PC-3 (cell line): Measurements from ENCODE around the gene PILRA. TPM values are rescaled to one million over a fixed set of nuclear protein-coding genes. Genes with fewer than 3 reads are reported as not detected.
"Not testable (repeated sequence)": the region's sequence is repeated elsewhere in the genome, so short reads cannot be mapped to it uniquely, and the experiment has no call there.

ENCODE experiments used
- ATAC-seq: fragments of 200-7000 bp; cut with Tn5 transposase; 2 replicates; pipeline ENCODE4 v1.9.1; 2020; ENCODE audit warnings: mild to moderate bottlenecking, moderate library complexity
- BruUV-seq: library from RNA; stranded (reverse); fragments of 400-500 nt; replicated peaks from 2 replicates; lab custom pipeline; 2021; lab: Mats Ljungman, UMichigan
- CTCF ChIA-PET: fragments of 300-600 bp; sonication (Branson Sonifier 250); formaldehyde crosslinking; loops from one replicate; lab custom pipeline; 2022; ENCODE audit warnings: antibody characterized with exemption; lab: Charles Lee
- POLR2A ChIA-PET: fragments of 300-600 bp; sonication (Branson Sonifier 250); formaldehyde crosslinking; loops from one replicate; lab custom pipeline; 2022; ENCODE audit warnings: antibody characterized with exemption; ENCODE audit not compliant: unreplicated experiment; lab: Charles Lee
- DNase-seq: peaks from one replicate; pipeline ENCODE4 v3.0.0-alpha.2; 2015
- H2AFZ ChIP-seq: fragments of 300-600 bp; sonication (generic); 2 replicates; pipeline ENCODE4 v1.6.0; 2016; ENCODE audit warnings: antibody characterized with exemption, low read length
- H3F3A ChIP-seq: fragments of 300-600 bp; sonication (generic); one replicate; pipeline ENCODE4 v1.6.0; 2017; ENCODE audit warnings: antibody characterized with exemption, low read length, control low read depth, mild to moderate bottlenecking; ENCODE audit not compliant: unreplicated experiment
- H3K27ac ChIP-seq: fragments of 300-600 bp; sonication (generic); 2 replicates; pipeline ENCODE4 v1.5.1; 2016; ENCODE audit warnings: mild to moderate bottlenecking, low read length
- H3K27me3 ChIP-seq: fragments of 300-600 bp; sonication (generic); 2 replicates; pipeline ENCODE4 v1.6.1; 2016; ENCODE audit warnings: low read length, mixed read lengths
- H3K36me3 ChIP-seq: fragments of 300-600 bp; sonication (generic); 2 replicates; pipeline ENCODE4 v1.6.1; 2016; ENCODE audit warnings: low read depth, mixed run types, low read length, mixed read lengths
- H3K4me1 ChIP-seq: fragments of 300-600 bp; sonication (generic); 2 replicates; pipeline ENCODE4 v1.5.1; 2016; ENCODE audit warnings: low read length; ENCODE audit not compliant: insufficient read depth
- H3K4me2 ChIP-seq: fragments of 300-600 bp; sonication (generic); 2 replicates; pipeline ENCODE4 v1.6.0; 2016; ENCODE audit warnings: low read length
- H3K4me3 ChIP-seq: fragments of 300-600 bp; sonication (generic); 2 replicates; pipeline ENCODE4 v1.5.1; 2016; ENCODE audit warnings: mild to moderate bottlenecking, low read length, mixed read lengths
- H3K79me2 ChIP-seq: fragments of 300-600 bp; sonication (generic); 2 replicates; pipeline ENCODE4 v1.6.1; 2017; ENCODE audit warnings: low read length, mixed read lengths
- H3K9ac ChIP-seq: fragments of 300-600 bp; sonication (generic); 2 replicates; pipeline ENCODE4 v1.6.0; 2016; ENCODE audit warnings: mild to moderate bottlenecking, low read length
- H3K9me2 ChIP-seq: fragments of 300-600 bp; sonication (generic); replicated peaks from 2 replicates; pipeline ENCODE4 v1.6.1; 2016; ENCODE audit warnings: mixed run types, low read length, mixed read lengths
- H3K9me3 ChIP-seq: fragments of 300-600 bp; sonication (generic); 2 replicates; pipeline ENCODE4 v1.6.1; 2016; ENCODE audit warnings: low read length, mixed read lengths
- H4K20me1 ChIP-seq: fragments of 300-600 bp; sonication (generic); 2 replicates; pipeline ENCODE4 v1.6.1; 2016; ENCODE audit warnings: low read length, mixed read lengths
- CTCF ChIP-seq: fragments of 300-600 bp; sonication (generic); conservative IDR thresholded peaks from 2 replicates; pipeline ENCODE4 v1.5.1; 2017; ENCODE audit warnings: antibody characterized with exemption, low read depth, mild to moderate bottlenecking, low read length
- EZH2 ChIP-seq: fragments of 300-600 bp; sonication (generic); IDR thresholded peaks from one replicate; pipeline ENCODE4 v1.6.1; 2017; ENCODE audit warnings: antibody characterized with exemption, mild to moderate bottlenecking, low read length; ENCODE audit not compliant: unreplicated experiment
- EZH2phosphoT487 ChIP-seq: fragments of 300-600 bp; sonication (generic); IDR thresholded peaks from 2 replicates; pipeline ENCODE4 v1.6.1; 2018; ENCODE audit warnings: mild to moderate bottlenecking, antibody characterized with exemption, low read length, borderline replicate concordance
- intact Hi-C: fragments of 100-400 bp; cut with micrococcal nuclease; formaldehyde crosslinking; loops from 2 replicates; pipeline ENCODE4 v1.9.0; 2023
- total RNA-seq: library from RNA; depleted of rRNA; stranded (reverse); fragments of >200 nt; gene quantifications from 2 replicates; pipeline ENCODE4 v1.2.3, GENCODE V29; 2014

The PILRA gene
- total RNA-seq, 1 experiment from 2014 or later: 1.9 TPM

GRCh38 chr7:100373870-100374598 lies 747 bp downstream of the PILRA start:
- H3K9me2 ChIP-seq, H2AFZ ChIP-seq, DNase-seq, CTCF ChIA-PET, H3K4me3 ChIP-seq, H3K27me3 ChIP-seq, H3F3A ChIP-seq, H3K79me2 ChIP-seq, H3K9me3 ChIP-seq, H3K27ac ChIP-seq, ATAC-seq, H3K36me3 ChIP-seq, H3K9ac ChIP-seq, H4K20me1 ChIP-seq, H3K4me1 ChIP-seq, H3K4me2 ChIP-seq, POLR2A ChIA-PET, BruUV-seq: not testable (repeated sequence)
- intact Hi-C loops: loop anchor here (1.0 kb wide), 1 partner anchor 33 kb away; no protein-coding TSS in a partner anchor
- 0 out of 2 replicates have a peak, but pooled peaks have one; percentile 24 for TF ChIP-seq CTCF

GRCh38 chr7:100374601-100375000 lies 1.3 kb downstream of the PILRA start:
- Histone ChIP-seq H3K4me2 (no peak overlapping the region), H3K27ac (no peak overlapping the region), H3K36me3 (no peaks in the 10 kb centered on the region), H3K4me3 (no peak overlapping the region), H3K9me3 (no peaks in the 10 kb centered on the region), H3K4me1 (no peaks in the 10 kb centered on the region), H4K20me1 (no peaks in the 10 kb centered on the region), H3F3A (no peaks in the 10 kb centered on the region), H2AFZ (no peak overlapping the region), H3K79me2 (no peaks in the 10 kb centered on the region), H3K9ac (no peak overlapping the region), H3K27me3 (no peaks in the 10 kb centered on the region), H3K9me2 (no peaks in the 10 kb centered on the region)
- no peak for TF ChIP-seq EZH2
- TF ChIP-seq CTCF: no peak
- TF ChIP-seq EZH2phosphoT487: no peak
- ATAC-seq (no peak), DNase-seq (no peak)
- intact Hi-C loops: loop anchor here (1.0 kb wide), 1 partner anchor 33 kb away; no protein-coding TSS in a partner anchor
- ChIA-PET CTCF (no interaction called here), POLR2A (no interaction called here)
- BruUV-seq: no TSS peak

DNA sequence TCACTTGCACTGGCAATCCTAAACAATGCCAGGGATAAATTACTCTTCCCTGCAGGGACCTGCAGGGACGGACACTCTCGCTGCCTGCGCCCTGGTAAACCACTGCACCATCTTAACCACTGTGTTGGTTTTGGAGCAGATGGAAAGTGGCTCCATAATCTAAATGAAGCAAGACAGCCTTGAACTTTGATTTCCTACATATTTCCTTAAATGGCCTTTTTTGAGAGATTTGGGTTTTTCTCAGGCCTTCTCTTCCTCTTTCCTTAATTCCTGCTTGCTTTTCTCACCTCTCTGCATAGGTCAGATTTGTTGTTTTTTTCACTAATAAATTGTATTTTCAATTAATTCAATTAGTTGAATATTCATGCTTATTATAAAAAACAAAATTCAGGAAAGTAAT lies 2.8 kb downstream of the PILRA start:
- POLR2A ChIA-PET: no interaction called here
- Histone ChIP-seq H3K4me2 (no peak overlapping the region), H3K4me3 (no peak overlapping the region), H3K9me3 (no peaks in the 10 kb centered on the region), H3K9me2 (no peaks in the 10 kb centered on the region), H3K27me3 (no peaks in the 10 kb centered on the region), H3K4me1 (no peaks in the 10 kb centered on the region), H2AFZ (no peak overlapping the region), H3F3A (no peaks in the 10 kb centered on the region), H4K20me1 (no peaks in the 10 kb centered on the region), H3K27ac (no peak overlapping the region), H3K79me2 (no peaks in the 10 kb centered on the region), H3K36me3 (no peaks in the 10 kb centered on the region), H3K9ac (no peak overlapping the region)
- DNase-seq: no peak
- no TSS peak for BruUV-seq
- ATAC-seq: no peak
- CTCF ChIA-PET: no interaction called here
- no peak for TF ChIP-seq EZH2
- no peak for TF ChIP-seq EZH2phosphoT487
- no peak for TF ChIP-seq CTCF
- intact Hi-C loops: no loop called here
